ENCODE measurements around the gene MLIP.

GRCh38 chr6:54108271-54108670, 3.0 kb upstream of the MLIP start:
- no peak for TF ChIP-seq CTCF (IDR thresholded peaks at IDR 0.05)
- no peak for TF ChIP-seq POLR2A (IDR thresholded peaks at IDR 0.05)

All from body of pancreas (tissue), 4 donors.